Activated T-helper 1 cell treated with Interleukin-2 at 50 U/mL for 16 hours (primary cell): ENCODE results near the gene FMOD.

Experiments used
- DNase-seq: peaks from one replicate; pipeline ENCODE4 v3.0.0-alpha.2; 2020; ENCODE audit warnings: low read depth

FMOD gene

GRCh38 chr1:203361945-203362719 is 11.2 kb upstream of the FMOD start:
- DNase-seq = no peak

- DNase-seq = no peak
Observed at GRCh38 chr1:203360547-203361185, 9.7 kb upstream of the FMOD start.

- no peak for DNase-seq
Observed at GRCh38 chr1:203359010-203359571, 8.2 kb upstream of the FMOD start.

- DNase-seq = no peak
Observed at GRCh38 chr1:203354246-203354645, 3.3 kb upstream of the FMOD start.

GRCh38 chr1:203353486-203353885 is 2.6 kb upstream of the FMOD start:
- no peak for DNase-seq

- no peak for DNase-seq
Observed at GRCh38 chr1:203349773-203350524, 973 bp downstream of the FMOD start.

- DNase-seq = no peak
Observed at GRCh38 chr1:203349166-203349565, 1.8 kb downstream of the FMOD start.

GRCh38 chr1:203346769-203347102 is 4.2 kb downstream of the FMOD start:
- no peak for DNase-seq

GRCh38 chr1:203346060-203346768 is 4.7 kb downstream of the FMOD start:
- no peak for DNase-seq

GRCh38 chr1:203343956-203344754 is 6.8 kb downstream of the FMOD start:
- DNase-seq = no peak

- DNase-seq = no peak
Observed at GRCh38 chr1:203342192-203342940, 8.6 kb downstream of the FMOD start.

GRCh38 chr1:203340112-203340790 is 10.7 kb downstream of the FMOD start:
- DNase-seq = no peak

GRCh38 chr1:203338335-203339036 is 12.4 kb downstream of the FMOD start:
- peak; percentile 42 for DNase-seq

- DNase-seq = no peak
Observed at GRCh38 chr1:203336097-203336496, 14.8 kb downstream of the FMOD start.

GRCh38 chr1:203335503-203335902 is 15.4 kb downstream of the FMOD start:
- DNase-seq = no peak

GRCh38 chr1:203331224-203331623 is 19.7 kb downstream of the FMOD start:
- no peak for DNase-seq

GRCh38 chr1:203328714-203329122 is 22.2 kb downstream of the FMOD start:
- no peak for DNase-seq

GRCh38 chr1:203327684-203328457 is 23.1 kb downstream of the FMOD start:
- DNase-seq = peak; percentile 55
